GM06990 (cell line): ENCODE results near the gene CCDC9B.

Experiments
- DNase-seq: peaks from one replicate; pipeline ENCODE4 v3.0.0-alpha.2; 2011; ENCODE audit not compliant: insufficient read length; ENCODE audit errors: extremely low read depth
- H3K27me3 ChIP-seq: replicated peaks from 2 replicates; pipeline ENCODE4 v1.6.0; 2011; ENCODE audit warnings: low read length; ENCODE audit not compliant: control insufficient read depth, insufficient read depth
- H3K36me3 ChIP-seq: 2 replicates; pipeline ENCODE4 v1.5.1; 2011; ENCODE audit warnings: low read length; ENCODE audit not compliant: control insufficient read depth, insufficient read depth
- H3K4me3 ChIP-seq: replicated peaks from 2 replicates; pipeline ENCODE4 v1.5.1; 2011; ENCODE audit warnings: low read depth, mild to moderate bottlenecking, control low read depth, low read length
- CTCF ChIP-seq: IDR thresholded peaks from 2 replicates; pipeline ENCODE4 v1.5.1; 2011; ENCODE audit warnings: low read length, control low read depth, mild to moderate bottlenecking, inconsistent platforms; ENCODE audit not compliant: insufficient read depth, poor library complexity, severe bottlenecking

CCDC9B gene

GRCh38 chr15:40314723-40315276 lies 25.9 kb downstream of the CCDC9B start:
- no peaks in the 10 kb centered on the region for H3K27me3 ChIP-seq
- no peaks in the 10 kb centered on the region for H3K36me3 ChIP-seq
- no peak for DNase-seq

GRCh38 chr15:40313531-40314398 lies 27.0 kb downstream of the CCDC9B start:
- Histone ChIP-seq H3K36me3 (no peaks in the 10 kb centered on the region), H3K27me3 (no peaks in the 10 kb centered on the region), H3K4me3 (no peak overlapping the region)
- no peak for DNase-seq
- TF ChIP-seq CTCF: no peak

More at GRCh38 chr15:40314723-40315276, 25.9 kb downstream of the CCDC9B start:
- no peak overlapping the region for H3K4me3 ChIP-seq
- no peak for TF ChIP-seq CTCF

GRCh38 chr15:40312370-40313158 lies 28.2 kb downstream of the CCDC9B start:
- no peak for DNase-seq
- Histone ChIP-seq H3K4me3 (no peak overlapping the region), H3K36me3 (no peaks in the 10 kb centered on the region), H3K27me3 (no peaks in the 10 kb centered on the region)
- TF ChIP-seq CTCF: no peak

- Histone ChIP-seq H3K27me3 (no peaks in the 10 kb centered on the region), H3K4me3 (no peak overlapping the region), H3K36me3 (no peaks in the 10 kb centered on the region)
- DNase-seq: no peak
- no peak for TF ChIP-seq CTCF
Measured at GRCh38 chr15:40310993-40311392, 29.7 kb downstream of the CCDC9B start.

- no peaks in the 10 kb centered on the region for H3K36me3 ChIP-seq
- no peaks in the 10 kb centered on the region for H3K27me3 ChIP-seq
- no peak overlapping the region for H3K4me3 ChIP-seq
- DNase-seq: no peak
- TF ChIP-seq CTCF: peak; percentile 73
Measured at GRCh38 chr15:40310001-40310959, 30.5 kb downstream of the CCDC9B start.
